Peyer's patch (tissue), 4 donors: ENCODE measurements around the gene LCE2C. TPM values are rescaled to one million over a fixed set of nuclear protein-coding genes. Genes with fewer than 3 reads are reported as not detected.
"Not testable (repeated sequence)": the region's sequence is repeated elsewhere in the genome, so short reads cannot be mapped to it uniquely, and the experiment has no call there.

ENCODE experiments used
- DNase-seq, 3 donors: peaks; one replicate each; pipeline ENCODE4 v3.0.0-alpha.2; 2017 to 2019
- H3K27ac ChIP-seq, 4 donors: fragments of 200-600 bp; sonication (generic); one replicate each; pipeline ENCODE4 v1.5.1; 2016 to 2019
- H3K27me3 ChIP-seq, 2 donors: fragments of 200-600 bp; sonication (generic); one replicate each; pipeline ENCODE4 v1.5.1; 2019
- H3K36me3 ChIP-seq, 3 donors: fragments of 200-600 bp; sonication (generic); one replicate each; pipeline ENCODE4 v1.5.1; 2016 to 2019
- H3K4me1 ChIP-seq, 4 donors: fragments of 200-600 bp; sonication (generic); one replicate each; pipeline ENCODE4 v1.5.1; 2016 to 2019
- H3K4me3 ChIP-seq, 4 donors: fragments of 200-600 bp; sonication (generic); 1 replicate in 3 of 4; 2 replicates in 1 of 4; pipeline ENCODE4 v1.5.1; 2016 to 2019; ENCODE audit warnings: mild to moderate bottlenecking in 1 of 4
- H3K9me3 ChIP-seq, 4 donors: fragments of 200-600 bp; sonication (generic); one replicate each; pipeline ENCODE4 v1.5.1; 2016 to 2019; ENCODE audit warnings: mild to moderate bottlenecking in 1 of 4
- CTCF ChIP-seq, 6 experiments: fragments of 450-650 bp in 4 of 6; fragments of 200-600 bp in 2 of 6; sonication (generic) in 1 of 6; IDR thresholded peaks; one replicate each; pipeline ENCODE4 v1.5.1; 2017 to 2019; ENCODE audit warnings: antibody characterized with exemption in 6 of 6, mild to moderate bottlenecking in 3 of 6, moderate library complexity in 1 of 6
- POLR2A ChIP-seq, 2 donors: fragments of 450-650 bp; IDR thresholded peaks; one replicate each; pipeline ENCODE4 v1.5.1; 2017; ENCODE audit warnings: antibody characterized with exemption in 2 of 2, mild to moderate bottlenecking in 2 of 2, moderate library complexity in 2 of 2
- total RNA-seq, 4 donors: library from RNA; depleted of rRNA; stranded (reverse); fragments of >200 nt; gene quantifications; one replicate each; pipeline ENCODE4 v1.1.0, GENCODE V29; 2016

Gene LCE2C
- total RNA-seq, 4 donors from 2014 or later = not detected

GRCh38 chr1:152646656-152647055, 28.4 kb upstream of the LCE2C start:
- Histone ChIP-seq H3K27ac (no peak overlapping the region), H3K9me3 (no peaks in the 10 kb centered on the region), H3K27me3 (no peaks in the 10 kb centered on the region), H3K36me3 (no peaks in the 10 kb centered on the region), H3K4me1 (no peaks in the 10 kb centered on the region), H3K4me3 (no peak overlapping the region)
- TF ChIP-seq POLR2A (IDR thresholded peaks at IDR 0.05) (no peak), CTCF (IDR thresholded peaks at IDR 0.05) (no peak)
- DNase-seq = no peak

GRCh38 chr1:152654110-152654509, 21.0 kb upstream of the LCE2C start:
- Histone ChIP-seq H3K27me3 (no peaks in the 10 kb centered on the region), H3K27ac (no peak overlapping the region), H3K4me1 (no peaks in the 10 kb centered on the region), H3K4me3 (no peak overlapping the region), H3K9me3 (no peaks in the 10 kb centered on the region), H3K36me3 (no peaks in the 10 kb centered on the region)
- DNase-seq = peak in 1 of 3 donors; percentile 74
- TF ChIP-seq POLR2A (IDR thresholded peaks at IDR 0.05) (no peak), CTCF (IDR thresholded peaks at IDR 0.05) (peak; percentile 12 to 44 (median 32))

GRCh38 chr1:152656459-152656858, 18.6 kb upstream of the LCE2C start:
- H3K4me3 ChIP-seq = no peak overlapping the region
- no peaks in the 10 kb centered on the region for H3K4me1 ChIP-seq
- no peak for TF ChIP-seq CTCF (IDR thresholded peaks at IDR 0.05)
- no peak for TF ChIP-seq POLR2A (IDR thresholded peaks at IDR 0.05)
- H3K27ac ChIP-seq = no peak overlapping the region
- no peaks in the 10 kb centered on the region for H3K27me3 ChIP-seq
- no peaks in the 10 kb centered on the region for H3K9me3 ChIP-seq
- no peaks in the 10 kb centered on the region for H3K36me3 ChIP-seq
- no peak for DNase-seq

GRCh38 chr1:152657677-152658076, 17.4 kb upstream of the LCE2C start:
- no peaks in the 10 kb centered on the region for H3K9me3 ChIP-seq
- H3K27me3 ChIP-seq = no peaks in the 10 kb centered on the region
- no peaks in the 10 kb centered on the region for H3K4me1 ChIP-seq
- TF ChIP-seq CTCF (IDR thresholded peaks at IDR 0.05) = no peak
- no peak for TF ChIP-seq POLR2A (IDR thresholded peaks at IDR 0.05)
- H3K36me3 ChIP-seq = no peaks in the 10 kb centered on the region
- DNase-seq = no peak
- no peak overlapping the region for H3K4me3 ChIP-seq
- H3K27ac ChIP-seq = no peak overlapping the region

GRCh38 chr1:152658649-152659048, 16.4 kb upstream of the LCE2C start:
- Histone ChIP-seq H3K36me3 (no peaks in the 10 kb centered on the region), H3K4me1 (no peaks in the 10 kb centered on the region), H3K4me3 (no peak overlapping the region), H3K9me3 (no peaks in the 10 kb centered on the region), H3K27ac (no peak overlapping the region), H3K27me3 (no peaks in the 10 kb centered on the region)
- no peak for TF ChIP-seq CTCF (IDR thresholded peaks at IDR 0.05)
- TF ChIP-seq POLR2A (IDR thresholded peaks at IDR 0.05) = no peak
- no peak for DNase-seq

DNA sequence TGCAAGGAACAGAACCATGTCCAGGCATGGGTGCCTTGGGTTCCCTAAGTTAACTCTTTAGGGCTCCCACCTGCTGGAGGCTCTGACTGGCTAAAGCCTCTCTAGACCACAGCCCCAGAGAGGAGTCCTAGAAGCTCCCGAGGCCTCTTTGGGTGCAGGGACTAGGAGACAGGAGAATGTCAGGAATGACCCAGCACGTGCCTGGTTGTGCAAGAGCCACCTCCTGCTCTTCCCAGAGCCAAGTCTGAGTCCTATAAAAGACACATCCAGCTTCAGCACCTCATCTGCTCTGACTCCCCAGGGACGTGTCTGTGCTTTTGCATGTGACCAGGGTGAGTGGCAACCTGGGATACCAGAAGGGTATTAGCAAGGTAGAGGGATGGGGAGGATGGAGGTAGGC, 12.0 kb upstream of the LCE2C start, which contains the start of gene LCE2D:
TSS of gene LCE2D (plus strand) at position 283 of the 400 bp plus-strand sequence. CDS start 726 bp downstream, outside the sequence.
- no peaks in the 10 kb centered on the region for H3K9me3 ChIP-seq
- no peak for DNase-seq
- TF ChIP-seq CTCF (IDR thresholded peaks at IDR 0.05) (no peak), POLR2A (IDR thresholded peaks at IDR 0.05) (no peak)
- H3K4me1 ChIP-seq = no peaks in the 10 kb centered on the region
- no peaks in the 10 kb centered on the region for H3K27me3 ChIP-seq
- H3K27ac ChIP-seq = no peak within 1 kb of the TSS
- no peaks in the 10 kb centered on the region for H3K36me3 ChIP-seq
- H3K4me3 ChIP-seq = no peak within 1 kb of the TSS

GRCh38 chr1:152666171-152666570, 8.9 kb upstream of the LCE2C start:
- H3K27ac ChIP-seq, H3K9me3 ChIP-seq, H3K36me3 ChIP-seq, H3K4me3 ChIP-seq, H3K27me3 ChIP-seq, DNase-seq, H3K4me1 ChIP-seq: not testable (repeated sequence)
